ENCODE data around the gene ING2.

Gene ING2

DNA sequence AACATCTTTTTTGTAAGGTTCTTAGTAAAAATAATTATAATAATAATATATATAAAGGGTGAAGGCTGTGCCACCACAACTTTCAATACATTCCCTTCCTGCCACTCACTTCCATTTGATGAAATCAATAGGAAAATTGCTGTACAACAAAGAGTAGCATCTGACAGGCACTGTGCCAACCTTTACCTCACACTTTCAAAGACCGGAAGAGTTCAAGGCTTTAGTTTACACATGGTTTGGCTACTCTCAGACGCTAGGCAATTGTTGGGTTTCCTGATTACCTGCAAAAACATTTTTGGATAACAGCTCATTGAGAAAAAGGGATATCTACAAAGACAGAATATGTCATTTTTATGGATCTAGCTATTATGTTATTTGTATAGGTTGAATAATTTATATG, 5.5 kb upstream of the ING2 start:
- no peak for DNase-seq (ENCODE audit: low spot score)

DNA sequence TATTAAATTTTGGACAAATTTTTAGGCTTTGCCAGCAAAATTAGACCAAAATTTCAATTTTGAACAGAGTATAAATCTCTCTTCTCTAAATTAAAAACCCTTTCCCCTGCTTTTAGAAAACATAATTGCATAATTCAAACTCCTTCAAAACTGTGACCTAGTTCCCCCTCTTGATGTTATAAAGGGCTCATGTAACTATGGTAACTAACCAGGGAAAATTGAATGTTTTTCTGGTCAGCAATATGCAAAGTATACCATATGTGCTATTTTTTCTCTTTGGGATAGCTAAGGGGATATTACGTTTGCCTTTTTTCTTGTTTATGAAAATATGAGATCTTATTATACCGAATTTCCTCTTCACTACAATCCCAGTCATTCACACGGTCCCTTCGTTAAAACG, 5.1 kb upstream of the ING2 start:
- DNase-seq (ENCODE audit: low spot score): no peak

DNA sequence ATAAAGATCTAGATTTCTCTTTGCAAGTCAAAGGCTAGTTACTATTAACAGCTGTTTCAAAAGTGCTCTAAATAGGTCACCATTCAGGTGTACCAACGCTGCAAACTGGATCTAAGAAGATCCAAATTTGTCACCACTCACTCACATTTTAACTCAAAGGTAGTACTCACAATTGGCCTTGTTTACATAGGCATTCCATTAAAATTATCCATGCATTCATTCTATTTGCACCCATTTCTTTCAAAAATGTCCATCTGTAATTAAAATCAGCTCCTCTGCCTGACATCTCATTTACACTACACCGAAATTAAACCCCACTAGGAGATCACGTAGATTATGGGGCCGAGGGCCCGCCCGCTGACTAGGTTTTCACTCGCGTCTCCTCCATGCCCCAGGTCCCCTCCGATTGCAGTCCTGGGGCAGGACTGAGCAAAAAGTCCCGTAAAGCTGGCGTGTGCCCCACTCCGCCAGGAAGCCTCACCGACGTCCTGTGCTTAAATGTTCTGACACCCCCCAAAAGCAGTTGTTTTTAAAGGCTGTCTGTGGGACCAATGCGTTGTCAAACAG, 1.3 kb upstream of the ING2 start:
- no peak for DNase-seq (ENCODE audit: low spot score)

DNA sequence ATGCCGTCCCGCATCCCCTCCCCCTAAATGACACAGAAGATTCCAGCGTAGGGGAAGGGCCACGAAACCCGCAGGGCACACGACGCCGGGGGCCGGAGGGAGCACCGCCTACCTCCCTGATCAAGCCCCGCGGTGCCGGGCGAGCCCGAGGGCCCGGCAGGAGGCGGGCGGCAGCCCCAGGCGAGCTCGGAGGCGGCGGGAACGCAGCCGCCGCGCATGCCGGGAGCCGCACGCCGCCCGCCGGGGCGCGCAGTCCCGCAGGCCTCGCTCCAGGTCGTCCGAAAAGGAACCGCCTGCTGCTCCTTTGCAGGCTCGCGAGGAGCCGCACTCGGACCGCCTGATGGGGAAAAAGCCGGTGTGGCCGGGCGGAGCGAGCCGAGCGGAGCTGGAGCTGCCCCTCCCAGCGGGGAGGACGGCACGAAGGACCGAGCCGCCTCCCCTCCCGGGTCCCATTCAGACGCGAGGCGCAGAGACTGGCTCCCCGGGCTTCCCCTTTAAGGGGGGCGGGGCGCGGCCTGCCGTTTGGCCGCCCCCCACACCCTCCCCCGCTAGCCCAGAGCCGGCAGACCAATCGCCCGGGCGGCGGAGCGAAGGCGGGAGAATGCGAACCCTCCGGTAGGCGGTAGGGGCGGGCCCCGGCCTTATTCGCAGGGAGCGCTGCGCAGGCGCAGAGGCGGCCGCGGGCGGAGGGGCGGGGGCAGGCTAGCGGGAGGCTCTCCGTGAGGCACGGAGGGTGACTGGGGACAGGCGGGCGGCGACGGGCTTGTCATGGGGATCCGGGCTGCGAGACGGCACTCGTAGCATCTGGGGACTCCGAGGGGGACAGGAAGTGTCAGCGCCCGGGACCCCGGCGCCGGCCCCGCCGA, 561 bp upstream of the ING2 start:
- peak; percentile 99 for DNase-seq (ENCODE audit: low spot score)

DNA sequence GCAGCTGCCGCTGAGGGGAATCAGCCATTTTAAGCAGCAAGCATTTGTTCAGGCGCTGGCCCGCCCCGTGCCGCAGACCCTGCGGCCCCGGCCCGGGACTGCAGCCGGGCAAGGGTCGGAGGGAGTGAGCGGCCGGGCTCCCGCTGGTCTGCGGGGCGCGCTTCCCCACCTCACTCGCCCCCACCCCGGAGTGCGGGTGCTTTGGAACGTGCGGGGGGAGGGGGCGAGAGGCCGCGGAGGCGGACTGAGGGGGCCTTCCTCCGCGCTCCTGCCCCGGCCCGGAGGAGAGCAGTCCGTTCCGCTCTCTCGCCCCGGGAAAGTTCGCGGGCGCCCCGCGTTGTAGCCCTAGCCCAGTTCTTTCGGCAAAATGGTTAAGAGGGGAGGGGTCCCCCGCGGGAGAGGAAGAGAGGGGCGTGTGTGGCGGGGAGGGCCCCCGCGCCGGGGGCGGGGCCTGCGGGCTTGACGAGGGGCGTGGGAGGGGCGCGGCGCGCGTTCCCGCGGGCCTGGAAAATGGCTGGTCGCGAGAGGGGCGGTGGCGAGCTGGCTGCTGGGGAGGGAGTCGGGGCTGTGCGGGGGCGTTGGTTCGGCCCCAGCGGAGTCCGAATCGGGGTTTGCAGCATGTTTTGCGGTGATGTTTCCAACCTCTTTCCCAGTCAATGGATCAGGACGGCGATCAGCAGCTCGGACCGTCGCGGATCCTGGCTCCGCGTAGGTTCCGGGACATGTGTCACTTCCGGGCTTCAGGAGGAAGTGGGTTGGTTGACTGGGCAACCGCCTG, 942 bp downstream of the ING2 start:
- DNase-seq (ENCODE audit: low spot score): peak; percentile 90

DNA sequence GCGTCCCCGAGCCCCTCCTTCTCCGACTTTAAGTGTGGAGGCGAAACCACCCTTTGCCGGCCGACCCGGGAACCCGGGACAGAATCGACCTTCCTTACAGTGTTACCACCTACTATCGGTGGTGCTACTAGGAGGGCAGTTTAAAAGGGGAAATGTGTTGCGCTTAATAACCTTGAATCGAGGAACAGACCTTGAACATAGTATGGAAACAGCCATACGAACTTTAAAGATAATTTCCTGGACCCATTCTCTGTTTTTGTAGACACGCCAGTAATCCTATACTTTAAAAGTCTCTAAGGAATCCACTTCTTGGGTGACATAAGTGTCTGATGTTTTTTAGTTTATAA, 1.5 kb downstream of the ING2 start:
- DNase-seq (ENCODE audit: low spot score): no peak

DNA sequence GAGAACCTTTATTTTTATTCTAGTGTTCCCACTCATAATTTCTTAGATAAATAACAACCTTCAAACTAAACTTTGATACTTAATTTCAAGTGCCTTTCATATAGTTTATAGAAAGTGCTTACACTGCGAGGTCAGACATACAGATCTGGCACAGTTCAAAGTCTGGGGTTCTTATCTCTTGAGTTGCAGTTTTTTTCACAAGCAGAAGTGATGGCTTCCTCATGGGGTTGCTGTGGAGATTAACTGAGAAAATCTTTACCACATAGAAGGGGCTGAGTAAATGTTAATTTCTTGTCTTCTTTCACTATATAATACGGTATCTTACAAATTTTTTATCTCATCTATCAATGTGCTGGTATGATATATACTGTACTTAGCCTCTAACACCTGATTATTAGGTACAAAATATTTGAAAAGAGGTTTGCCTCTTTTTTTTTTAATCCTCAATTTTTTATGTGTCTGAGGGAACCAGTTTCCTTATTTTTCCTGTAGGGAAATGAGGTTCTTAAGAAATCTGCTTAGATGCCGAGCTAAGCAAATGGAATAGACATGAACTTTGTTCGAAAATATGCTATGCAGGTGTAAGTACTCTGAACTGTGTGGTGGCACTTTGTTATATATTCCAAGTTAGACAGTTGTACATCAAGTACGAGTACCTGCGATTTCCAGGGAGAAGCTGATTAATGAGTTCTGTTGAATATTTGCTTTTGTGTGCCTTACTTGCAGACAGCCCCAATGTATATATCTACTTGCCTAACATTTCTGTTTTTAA, 3.3 kb downstream of the ING2 start:
- no peak for DNase-seq (ENCODE audit: low spot score)

DNA sequence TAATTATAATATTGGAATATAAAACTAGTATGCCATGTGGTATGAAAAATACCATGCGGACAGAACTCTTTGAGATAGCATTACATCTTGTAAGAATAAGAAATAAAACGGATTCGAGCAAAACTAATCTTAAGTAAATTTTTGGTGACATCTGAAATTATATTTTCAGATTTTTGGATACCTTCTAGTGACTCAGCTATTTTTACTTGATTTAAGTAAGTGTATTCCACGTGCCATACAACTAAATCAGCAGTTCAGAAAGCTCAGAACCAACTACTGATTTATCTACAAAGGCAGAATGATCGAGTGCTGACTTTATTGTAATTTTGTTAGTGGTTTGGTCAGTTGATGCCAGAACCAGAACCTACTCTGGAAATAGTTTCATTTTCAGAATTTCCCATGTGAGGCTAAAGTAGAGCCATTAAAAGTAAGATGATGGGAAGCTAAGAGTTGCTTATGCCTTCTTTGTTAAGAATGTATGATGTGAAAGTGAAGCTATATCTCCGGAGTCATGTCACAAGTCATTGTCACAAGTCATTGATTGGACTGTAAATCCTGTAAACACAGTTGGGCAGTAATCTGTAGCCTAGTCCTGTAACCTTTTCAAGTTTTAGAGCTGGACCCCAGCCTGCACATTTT, 4.0 kb downstream of the ING2 start:
- DNase-seq (ENCODE audit: low spot score): no peak

DNA sequence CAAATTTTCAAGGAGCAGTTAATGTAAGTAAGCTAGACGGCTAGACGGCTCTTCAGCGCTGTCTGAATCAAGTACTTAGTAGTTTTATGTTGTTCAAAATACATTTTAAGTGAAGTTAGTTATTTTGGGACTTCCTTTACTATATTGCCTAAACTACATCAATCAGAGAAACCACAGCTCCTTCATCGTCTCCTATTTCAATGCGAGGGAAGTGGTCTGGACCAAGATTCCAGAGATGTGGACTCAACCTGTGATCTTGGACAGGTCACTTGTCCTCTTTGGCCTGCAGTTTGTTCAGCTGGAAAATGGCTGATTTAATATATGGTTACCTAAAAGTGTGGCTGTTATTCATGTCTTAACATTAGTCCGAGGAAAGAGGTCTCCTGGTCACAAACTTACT, 10.6 kb downstream of the ING2 start:
- no peak for DNase-seq (ENCODE audit: low spot score)

DNA sequence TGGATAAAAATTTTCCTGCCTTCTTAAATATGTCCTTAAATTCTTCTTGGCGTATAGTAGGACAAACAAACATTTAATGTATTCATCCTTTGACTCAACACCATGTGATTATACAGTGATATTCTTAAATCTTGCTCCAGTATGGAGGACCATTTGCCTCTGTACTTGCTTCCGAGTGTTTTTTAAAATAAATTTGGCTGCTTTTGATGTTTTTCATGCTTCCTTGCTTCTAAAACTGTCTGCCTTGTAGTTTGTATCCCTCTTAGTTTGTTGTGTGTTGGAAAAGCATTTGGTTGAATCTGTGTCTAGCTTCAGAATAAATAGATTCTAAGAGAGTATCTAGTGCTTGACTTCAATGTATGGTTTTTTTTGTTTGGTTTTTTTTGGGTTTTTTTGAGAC, 12.3 kb downstream of the ING2 start:
- DNase-seq (ENCODE audit: low spot score): no peak

DNA sequence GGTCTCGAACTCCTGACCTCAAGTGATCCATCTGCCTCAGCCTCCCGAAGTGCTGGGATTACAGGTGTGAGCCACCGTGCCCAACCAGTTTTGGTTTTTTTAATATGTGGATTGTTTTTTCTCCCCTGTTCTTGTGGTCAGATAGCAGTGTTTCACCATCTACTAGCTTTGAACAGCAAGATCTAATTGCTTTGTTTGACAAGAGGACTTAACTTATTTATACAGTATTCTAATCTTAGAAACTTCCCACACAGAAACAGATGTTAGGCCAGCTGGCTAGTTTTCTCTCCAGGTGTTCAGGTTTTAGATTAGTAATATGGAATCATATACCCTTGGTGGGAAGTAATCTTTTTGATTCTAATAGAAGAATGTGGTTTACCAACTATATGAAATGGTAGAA, 12.9 kb downstream of the ING2 start:
- no peak for DNase-seq (ENCODE audit: low spot score)

DNA sequence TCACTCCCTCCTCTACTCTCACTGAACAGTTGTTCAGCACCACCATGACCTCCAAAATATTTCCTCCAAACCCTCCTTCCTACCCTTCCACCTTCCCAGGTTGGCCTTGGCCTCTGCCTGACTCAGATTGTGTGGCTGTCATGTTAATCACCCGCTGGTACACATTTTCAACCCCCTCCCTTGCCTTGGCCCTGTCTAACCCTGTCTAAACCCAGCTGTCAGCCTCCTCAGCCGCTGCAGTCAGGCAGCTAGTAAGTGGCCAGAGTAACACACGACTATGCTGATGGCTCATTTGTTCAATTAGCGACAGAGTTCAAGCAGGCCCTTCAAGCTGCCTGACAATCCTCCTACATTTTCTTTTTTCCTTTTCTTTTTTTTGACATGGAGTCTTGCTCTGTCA, 18.0 kb downstream of the ING2 start:
- no peak for DNase-seq (ENCODE audit: low spot score)

DNA sequence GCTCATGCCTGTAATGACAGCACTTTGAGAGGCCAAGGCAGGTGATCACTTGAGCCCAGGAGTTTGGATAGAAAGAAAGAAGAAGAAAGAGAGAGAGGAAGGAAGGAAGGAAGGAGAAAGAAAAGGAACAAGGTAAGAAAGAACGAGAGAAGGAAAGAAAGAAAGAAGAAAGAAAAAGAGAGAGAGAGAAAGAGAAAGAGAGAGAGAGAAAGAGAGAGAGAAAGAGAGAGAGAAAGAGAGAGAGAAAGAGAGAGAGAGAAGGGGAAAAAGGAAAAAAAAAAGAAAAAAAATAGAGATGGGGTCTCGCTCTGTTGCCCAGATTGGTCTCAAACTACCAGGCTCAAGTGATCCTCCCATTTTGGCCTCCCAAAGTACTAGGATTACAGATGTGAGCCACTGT, 22.5 kb downstream of the ING2 start:
- no peak for DNase-seq (ENCODE audit: low spot score)

DNA sequence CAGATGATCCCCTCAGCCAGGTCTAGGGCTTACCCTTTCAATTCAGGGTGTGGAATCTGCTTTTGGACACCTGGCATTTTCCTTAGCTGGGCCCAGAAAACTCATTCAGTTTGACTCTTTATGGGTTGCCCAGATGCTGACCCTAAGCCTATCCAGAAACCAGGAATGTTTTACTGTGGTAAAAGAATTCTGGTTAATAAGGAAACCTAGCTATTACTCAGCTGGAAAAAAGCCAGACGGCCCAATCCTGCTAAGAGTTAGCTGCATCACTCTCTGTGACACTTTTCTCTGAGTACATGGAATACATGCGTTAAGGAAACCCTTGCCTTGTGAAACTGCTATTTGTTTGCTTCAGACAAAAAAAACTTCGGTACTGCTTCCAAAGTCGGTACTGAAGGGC, 28.0 kb downstream of the ING2 start:
- no peak for DNase-seq (ENCODE audit: low spot score)

DNA sequence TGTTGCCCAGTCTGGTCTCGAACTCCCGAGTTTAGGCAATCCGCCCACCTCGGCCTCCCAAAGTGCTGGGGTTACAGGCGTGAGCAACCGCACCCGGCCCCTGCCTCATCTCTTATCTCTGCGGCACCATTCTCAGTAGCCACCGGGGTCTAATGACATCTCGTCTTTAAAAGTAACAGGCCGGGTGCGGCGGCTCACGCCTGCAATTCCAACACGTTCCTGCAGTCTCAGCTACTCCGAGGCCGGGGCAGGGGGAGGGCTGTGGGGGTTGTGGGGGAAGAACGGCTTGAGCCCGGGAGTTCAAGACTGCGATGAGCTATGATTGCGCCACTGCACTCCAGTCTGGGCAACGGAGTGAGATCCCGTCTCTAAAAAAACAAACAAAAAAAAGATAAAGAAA, 28.8 kb downstream of the ING2 start:
- DNase-seq (ENCODE audit: low spot score): no peak

DNA sequence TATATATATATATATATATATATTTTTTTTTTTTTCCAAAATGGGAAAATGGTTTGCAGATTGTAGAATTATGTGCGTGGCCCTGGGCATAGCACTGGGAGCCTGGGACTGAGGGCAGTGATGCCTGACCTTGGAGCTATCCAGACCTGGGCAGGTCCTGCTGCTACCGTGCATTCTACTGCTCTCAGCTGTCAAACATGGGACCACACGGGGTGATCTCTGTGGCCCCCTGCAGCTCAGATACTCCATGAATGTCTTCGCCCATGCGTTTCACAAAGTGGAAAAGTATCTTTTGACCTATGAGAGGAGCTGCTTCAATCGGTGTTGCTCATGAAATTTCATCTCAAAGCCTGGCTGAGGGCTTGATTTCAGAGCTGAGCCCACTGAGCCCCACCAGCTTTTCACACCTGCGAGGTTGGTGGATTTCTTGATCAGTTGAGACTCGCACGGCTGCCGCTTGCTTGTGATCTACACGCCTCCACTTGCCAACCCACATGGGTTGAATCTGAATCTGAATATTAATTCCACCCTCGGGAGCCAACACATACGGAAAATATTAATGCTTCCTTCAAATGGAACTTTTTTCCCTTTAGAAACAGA, 35.7 kb downstream of the ING2 start:
- DNase-seq (ENCODE audit: low spot score): no peak

DNA sequence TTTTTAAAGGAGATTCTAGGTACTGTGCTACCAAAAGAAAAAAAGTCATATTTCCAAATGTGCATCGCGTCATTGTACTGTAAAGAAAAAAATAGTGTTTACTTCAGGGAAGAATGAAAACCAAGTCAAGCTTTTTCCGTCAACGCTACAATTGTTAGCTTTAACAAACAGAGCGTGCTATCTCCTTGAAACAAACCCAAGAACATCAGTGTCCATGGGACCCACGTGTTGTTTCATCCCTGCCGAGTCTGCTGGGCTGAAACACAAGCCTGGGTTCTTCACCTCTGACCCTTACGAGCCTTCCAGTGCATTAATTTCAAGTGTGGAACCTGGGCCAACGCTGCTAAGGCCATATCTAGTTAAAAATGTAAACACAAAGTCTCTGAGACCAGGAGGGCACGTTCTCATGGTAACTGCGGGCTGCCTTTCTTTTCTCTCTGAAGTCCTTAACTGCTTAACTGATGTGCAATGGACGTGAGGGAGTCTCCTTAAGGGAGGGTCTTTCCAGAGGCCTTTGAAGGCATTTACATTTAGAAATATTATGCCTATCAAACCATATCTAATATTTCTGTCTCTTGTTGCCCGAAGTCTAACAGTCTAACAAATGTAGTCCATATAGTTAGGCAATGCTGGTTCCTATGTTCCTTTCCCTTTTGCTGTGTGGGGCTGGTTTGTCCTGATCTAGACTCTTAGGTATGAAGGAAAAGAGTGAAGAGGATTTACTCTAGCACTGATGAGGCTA, 36.3 kb downstream of the ING2 start:
- DNase-seq (ENCODE audit: low spot score): no peak

DNA sequence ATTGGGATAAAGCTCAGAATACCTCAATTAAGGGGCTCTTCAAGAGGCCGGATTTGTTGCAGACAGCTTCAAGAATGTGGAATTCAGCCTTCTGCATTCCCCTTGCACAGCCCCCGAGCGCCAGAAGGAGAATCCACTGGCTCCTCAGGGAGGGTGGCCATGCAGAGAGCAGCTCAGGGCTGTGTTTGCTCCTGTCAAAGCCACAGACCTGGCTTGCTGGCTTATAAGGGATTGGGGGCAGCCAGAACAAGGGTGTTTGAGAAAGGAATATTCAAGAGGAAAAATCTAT, 36.8 kb downstream of the ING2 start:
- peak; percentile 67 for DNase-seq (ENCODE audit: low spot score)

DNA sequence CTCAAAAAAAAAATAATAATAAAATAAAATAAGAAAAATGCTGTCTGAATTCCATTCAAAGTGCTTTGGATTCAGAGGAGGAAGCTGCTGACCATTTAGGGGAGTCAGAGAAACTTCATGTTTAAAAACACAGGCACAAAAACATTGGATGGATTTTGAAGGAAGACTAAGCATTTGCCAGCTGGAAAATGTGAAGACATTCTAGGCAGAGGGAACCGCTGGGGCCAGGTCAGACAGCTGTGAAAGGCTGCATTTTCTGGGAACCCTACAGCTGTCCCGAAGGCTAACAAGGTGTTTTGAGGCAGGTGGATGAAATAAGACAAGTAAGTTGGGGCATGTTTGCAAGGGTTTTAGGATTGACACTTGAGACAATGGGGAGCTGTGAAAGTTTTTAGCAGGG, 38.6 kb downstream of the ING2 start:
- no peak for DNase-seq (ENCODE audit: low spot score)

DNA sequence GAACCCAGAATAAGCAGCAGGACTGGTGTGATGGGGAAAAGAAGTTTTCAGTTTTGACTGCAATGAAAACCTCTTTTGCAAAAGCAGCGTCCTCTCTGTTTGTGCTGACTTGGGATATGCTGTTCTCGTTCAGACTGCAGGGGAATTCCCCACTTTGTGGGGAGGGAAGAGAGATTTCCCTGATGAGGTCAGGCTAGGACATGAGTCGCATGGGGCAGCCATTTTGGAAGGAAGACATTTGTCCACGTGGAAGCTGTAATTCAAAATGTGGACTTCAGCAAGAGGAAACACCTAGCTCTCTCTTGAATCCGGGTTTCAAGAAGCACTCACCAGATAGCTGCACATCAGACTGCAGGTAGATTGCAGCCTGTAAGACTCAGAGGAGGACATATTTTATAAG, 39.3 kb downstream of the ING2 start:
- DNase-seq (ENCODE audit: low spot score): no peak

DNA sequence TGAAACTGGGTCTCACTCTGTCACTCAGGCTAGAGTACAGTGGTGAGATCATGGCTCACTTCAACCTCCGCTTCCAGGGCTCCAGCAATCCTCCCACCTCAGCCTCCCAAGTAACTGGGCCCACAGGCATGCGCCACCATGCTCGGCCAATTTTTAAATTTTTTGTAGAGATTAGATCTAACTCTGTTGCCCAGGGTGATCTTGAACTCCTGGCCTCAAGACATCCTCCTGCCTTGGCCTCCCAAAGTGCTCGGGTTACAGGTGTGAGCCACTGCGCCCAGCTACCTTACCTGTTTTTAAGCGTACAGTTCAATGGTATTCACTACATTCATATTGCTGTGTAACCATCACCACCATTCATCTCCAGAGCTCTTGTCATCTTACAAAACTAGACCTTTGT, 41.5 kb downstream of the ING2 start:
- no peak for DNase-seq (ENCODE audit: low spot score)

Measured in ecto neural progenitor cell (in vitro differentiated cells).